Pancreas (tissue), 10 donors: ENCODE data around the gene ERBB4. TPM values are rescaled to one million over a fixed set of nuclear protein-coding genes. Genes with fewer than 3 reads are reported as not detected.

Source experiments
- ATAC-seq, 4 donors: fragments of 200-7000 bp; cut with Tn5 transposase; one replicate each; pipeline versions ENCODE4 v1.8.0 to v1.9.1; 2020; ENCODE audit warnings: mild to moderate bottlenecking in 4 of 4, moderate library complexity in 4 of 4
- DNase-seq, 6 donors: peaks; one replicate each; pipeline ENCODE4 v3.0.0-alpha.2; 2020
- FAIRE-seq: peaks from 2 replicates; lab custom pipeline; 2012; peaks lifted over from hg19 to GRCh38; lab: Jason Lieb, UNC
- H3K27ac ChIP-seq, 4 donors: fragments of 200-600 bp; sonication (generic); 1 replicate in 3 of 4; 2 replicates in 1 of 4; pipeline versions ENCODE4 v1.5.0 to v1.8.0; 2020
- H3K27me3 ChIP-seq, 4 donors: fragments of 200-600 bp; one replicate each; pipeline ENCODE4 v1.8.0; 2021
- H3K36me3 ChIP-seq, 3 donors: fragments of 200-600 bp; sonication (generic) in 1 of 3; one replicate each; pipeline versions ENCODE4 v1.5.0 to v1.8.0; 2020 to 2021
- H3K4me1 ChIP-seq, 3 donors: fragments of 200-600 bp; one replicate each; pipeline ENCODE4 v1.8.0; 2021
- H3K4me3 ChIP-seq, 4 donors: fragments of 200-600 bp; sonication (generic) in 2 of 4; one replicate each; pipeline versions ENCODE4 v1.5.0 to v1.8.0; 2020 to 2021
- H3K9me3 ChIP-seq, 4 donors: fragments of 200-600 bp; one replicate each; pipeline ENCODE4 v1.8.0; 2021
- WGBS, 2 donors: extraction: QIAGEN DNeasy Blood & Tissue Kit; methylation state at CpG; one replicate each; pipeline ENCODE4 v1.1.7; 2013; 5-methylcytosine and 5-hydroxymethylcytosine counted together
- intact Hi-C, 3 donors: fragments of 100-400 bp; cut with DNase I; formaldehyde crosslinking; loops; one replicate each; pipeline versions ENCODE4 v1.11.1 to v1.14.2; 2022
- polyA plus RNA-seq, 2 donors: library from polyadenylated mRNA; stranded (reverse); fragments of 200-250 nt; gene quantifications; one replicate each; pipeline ENCODE4 v1.2.3, GENCODE V29; 2013
- total RNA-seq, 6 donors: library from RNA; stranded (reverse); fragmentation: NEBNext Ultra II Directional in 4 of 6; extraction: Animal tissue kit (Norgen Biotek cat#: 25700) in 4 of 6; gene quantifications; one replicate each; pipeline versions ENCODE4 v1.2.1 to v1.2.4, GENCODE V29; 2021 to 2023
- TF ChIP-seq, protein P1 (sequence below), 4 donors: fragments of 200-600 bp; sonication (generic) in 3 of 4; IDR thresholded peaks; one replicate each; pipeline versions ENCODE4 v1.5.0 to v1.8.0; 2021; ENCODE audit warnings: antibody characterized with exemption in 4 of 4
- donor health status: healthy with polysubstance abuse.
- donor health status: DM: no; HTN: no; CAD: no; lungs with moderate emphysema.
- donor health status: DM: no; HTN: no; CAD: no.
- donor health status: control.
- donor health status: control.
- donor health status: Bipolar disorder and iron deficiency.
- donor health status: DM: yes; HTN: yes; CAD: no.
- donor health status: DM: no; HTN: no; CAD: no.
- donor health status: DM: no; HTN: no; CAD: no.
- donor health status: DM: yes; HTN: yes; CAD: no.

ERBB4 gene
- total and polyA plus RNA-seq, 8 donors = 0.30 to 5.0 (median 3.3) TPM

DNA sequence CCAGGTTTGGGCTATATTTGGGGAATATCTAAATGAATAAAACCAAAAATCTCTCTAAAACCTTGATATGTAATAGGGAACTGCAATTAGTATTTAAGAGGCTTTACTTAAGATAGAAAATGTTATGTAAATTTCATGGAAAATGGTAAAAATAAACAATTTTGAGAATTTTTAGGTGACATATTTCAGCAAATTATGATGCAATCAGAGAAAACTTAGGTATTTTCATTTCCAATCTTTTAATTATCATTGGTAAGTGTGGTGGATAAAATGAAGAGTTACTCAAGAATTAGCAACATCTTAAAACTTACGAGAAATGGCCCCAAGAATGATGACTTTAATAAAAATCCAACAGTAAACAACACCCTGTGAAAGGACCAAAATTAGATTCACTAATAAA lies 571.4 kb downstream of the ERBB4 start:
- no peak overlapping the region for H3K4me3 ChIP-seq
- H3K27me3 ChIP-seq = no peaks in the 10 kb centered on the region
- FAIRE-seq = no peak
- no peaks in the 10 kb centered on the region for H3K9me3 ChIP-seq
- H3K4me1 ChIP-seq = no peaks in the 10 kb centered on the region
- WGBS, 2 donors = 84 to 94% methylated on average over 1 of the region's 1 CpG
- H3K27ac ChIP-seq = no peak overlapping the region
- TF ChIP-seq, protein P1, sequence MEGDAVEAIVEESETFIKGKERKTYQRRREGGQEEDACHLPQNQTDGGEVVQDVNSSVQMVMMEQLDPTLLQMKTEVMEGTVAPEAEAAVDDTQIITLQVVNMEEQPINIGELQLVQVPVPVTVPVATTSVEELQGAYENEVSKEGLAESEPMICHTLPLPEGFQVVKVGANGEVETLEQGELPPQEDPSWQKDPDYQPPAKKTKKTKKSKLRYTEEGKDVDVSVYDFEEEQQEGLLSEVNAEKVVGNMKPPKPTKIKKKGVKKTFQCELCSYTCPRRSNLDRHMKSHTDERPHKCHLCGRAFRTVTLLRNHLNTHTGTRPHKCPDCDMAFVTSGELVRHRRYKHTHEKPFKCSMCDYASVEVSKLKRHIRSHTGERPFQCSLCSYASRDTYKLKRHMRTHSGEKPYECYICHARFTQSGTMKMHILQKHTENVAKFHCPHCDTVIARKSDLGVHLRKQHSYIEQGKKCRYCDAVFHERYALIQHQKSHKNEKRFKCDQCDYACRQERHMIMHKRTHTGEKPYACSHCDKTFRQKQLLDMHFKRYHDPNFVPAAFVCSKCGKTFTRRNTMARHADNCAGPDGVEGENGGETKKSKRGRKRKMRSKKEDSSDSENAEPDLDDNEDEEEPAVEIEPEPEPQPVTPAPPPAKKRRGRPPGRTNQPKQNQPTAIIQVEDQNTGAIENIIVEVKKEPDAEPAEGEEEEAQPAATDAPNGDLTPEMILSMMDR (IDR thresholded peaks at IDR 0.05) = no peak
- intact Hi-C loops = no loop called here
- no peak for DNase-seq
- no peak for ATAC-seq
- H3K36me3 ChIP-seq = no peaks in the 10 kb centered on the region

DNA sequence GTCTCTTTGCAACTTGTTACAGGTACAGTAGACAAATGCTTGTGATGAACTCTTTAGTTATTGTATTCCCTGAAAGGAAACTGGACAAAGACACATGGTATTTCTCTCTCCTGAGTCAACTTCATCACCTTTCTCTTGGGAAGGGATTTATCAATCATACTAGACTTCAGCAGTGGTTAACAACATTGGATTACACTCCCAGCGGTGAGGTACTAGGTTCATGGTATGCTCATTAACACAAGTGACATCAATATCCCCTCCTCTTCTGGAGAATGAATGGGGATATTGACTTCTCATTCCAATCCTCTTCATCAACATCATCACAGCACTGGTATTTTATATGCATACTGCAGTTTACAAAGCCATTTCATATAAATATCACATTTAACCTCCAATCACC lies 574.6 kb downstream of the ERBB4 start:
- Histone ChIP-seq H3K27ac (no peak overlapping the region), H3K36me3 (no peaks in the 10 kb centered on the region), H3K27me3 (no peaks in the 10 kb centered on the region), H3K9me3 (no peaks in the 10 kb centered on the region), H3K4me1 (no peaks in the 10 kb centered on the region), H3K4me3 (no peak overlapping the region)
- FAIRE-seq (no peak), ATAC-seq (no peak), DNase-seq (no peak)
- intact Hi-C loops = no loop called here
- 69 to 77% methylated on average over 1 of the region's 1 CpG for WGBS, 2 donors
- TF ChIP-seq, protein P1 (IDR thresholded peaks at IDR 0.05) = no peak

DNA sequence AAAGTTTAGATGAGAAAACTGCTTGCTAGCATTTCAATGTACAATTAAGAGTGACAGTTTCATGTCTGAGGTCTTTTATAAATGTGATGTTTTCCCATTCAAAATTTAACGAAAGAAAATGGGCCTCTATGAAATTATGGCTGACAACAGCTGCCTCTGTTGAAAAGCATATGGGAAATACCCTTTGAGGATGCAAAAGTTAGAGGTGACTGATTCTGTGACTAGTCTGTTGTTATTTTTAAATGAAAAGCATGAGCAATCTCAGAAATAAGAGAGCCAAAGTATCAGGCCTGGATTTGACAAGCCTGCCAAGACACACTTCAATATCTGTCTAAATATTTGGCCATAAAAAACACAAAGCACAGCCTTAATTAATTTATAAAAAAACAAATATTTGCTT lies 580.8 kb downstream of the ERBB4 start:
- intact Hi-C loops = no loop called here
- Histone ChIP-seq H3K36me3 (no peaks in the 10 kb centered on the region), H3K4me3 (no peak overlapping the region), H3K9me3 (no peaks in the 10 kb centered on the region), H3K4me1 (no peaks in the 10 kb centered on the region), H3K27ac (no peak overlapping the region), H3K27me3 (no peaks in the 10 kb centered on the region)
- no peak for FAIRE-seq
- ATAC-seq = no peak
- no peak for DNase-seq
- WGBS, 2 donors = 84 to 90% methylated on average over 1 of the region's 1 CpG
- TF ChIP-seq, protein P1 (IDR thresholded peaks at IDR 0.05) = no peak

DNA sequence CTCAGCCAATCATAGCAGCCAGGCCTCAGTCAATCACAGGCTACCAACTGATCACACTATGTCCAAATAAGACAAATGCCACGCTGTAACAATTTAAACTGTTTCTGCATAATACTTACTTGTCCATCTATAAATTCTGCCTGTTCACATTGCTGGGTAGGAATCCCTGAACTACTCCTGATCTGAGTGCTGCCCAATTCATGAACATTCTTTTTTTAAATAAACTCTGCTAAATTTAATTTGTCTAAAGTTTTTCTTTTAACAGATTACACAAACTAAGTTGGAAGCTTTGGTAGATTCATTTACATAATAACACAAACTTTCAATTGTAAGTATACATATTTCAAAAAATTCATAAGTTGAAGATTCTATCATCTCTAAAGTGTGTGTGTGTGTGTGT lies 583.0 kb downstream of the ERBB4 start:
- intact Hi-C loops = no loop called here
- Histone ChIP-seq H3K36me3 (no peaks in the 10 kb centered on the region), H3K27me3 (no peaks in the 10 kb centered on the region), H3K4me3 (no peak overlapping the region), H3K27ac (no peak overlapping the region), H3K4me1 (no peaks in the 10 kb centered on the region), H3K9me3 (no peaks in the 10 kb centered on the region)
- WGBS, 2 donors = 76 to 84% methylated on average over 1 of the region's 1 CpG
- DNase-seq (no peak), FAIRE-seq (no peak), ATAC-seq (no peak)
- TF ChIP-seq, protein P1 (IDR thresholded peaks at IDR 0.05) = no peak

DNA sequence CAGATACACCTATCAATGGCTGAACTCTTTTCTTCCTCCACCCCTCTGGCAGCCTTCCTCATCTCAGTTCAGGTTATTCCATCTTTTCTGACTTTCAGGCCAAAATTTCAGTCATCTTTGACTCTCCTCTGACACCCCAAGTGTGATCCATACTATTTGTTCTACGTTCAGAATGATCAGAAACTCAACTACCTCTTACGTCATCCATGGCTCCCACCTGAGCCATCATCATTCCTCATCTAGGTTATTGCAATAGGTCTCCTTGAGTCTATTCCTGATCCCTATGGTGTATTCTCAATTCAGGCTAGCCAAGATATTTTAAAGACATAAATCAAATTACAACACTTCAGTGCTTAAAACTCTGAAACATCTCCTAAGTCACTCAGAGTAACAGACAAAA lies 589.7 kb downstream of the ERBB4 start:
- Histone ChIP-seq H3K4me3 (no peak overlapping the region), H3K27me3 (no peaks in the 10 kb centered on the region), H3K9me3 (no peaks in the 10 kb centered on the region), H3K27ac (no peak overlapping the region), H3K4me1 (no peaks in the 10 kb centered on the region), H3K36me3 (no peaks in the 10 kb centered on the region)
- intact Hi-C loops = no loop called here
- ATAC-seq = no peak
- TF ChIP-seq, protein P1 (IDR thresholded peaks at IDR 0.05) = no peak
- no peak for FAIRE-seq
- no peak for DNase-seq
- WGBS, 2 donors = 69 to 70% methylated on average over 2 of the region's 2 CpGs
